Spinal cord (tissue), 10 donors: Measurements from ENCODE around the gene SPEM2. TPM values are rescaled to one million over a fixed set of nuclear protein-coding genes. Genes with fewer than 3 reads are reported as not detected.
A peak's percentile ranks its signal among the peaks of the same experiment; 100 is the strongest.

ENCODE experiments used
- DNase-seq, 6 donors: peaks; one replicate each; pipeline versions ENCODE4 v3.0.0 to v3.0.0-alpha.2; 2013 to 2015; ENCODE audit warnings: low spot score in 6 of 6, low read depth in 4 of 6
- H3K27ac ChIP-seq: one replicate; pipeline ENCODE4 v1.5.1; 2013; ENCODE audit warnings: low read depth, low read length, control low read depth
- H3K27me3 ChIP-seq: one replicate; pipeline ENCODE4 v1.6.1; 2013; ENCODE audit warnings: low read length; ENCODE audit not compliant: control insufficient read depth, insufficient read depth
- H3K36me3 ChIP-seq: one replicate; pipeline ENCODE4 v1.6.1; 2013; ENCODE audit warnings: low read length; ENCODE audit not compliant: control insufficient read depth, insufficient read depth
- H3K4me1 ChIP-seq: one replicate; pipeline ENCODE4 v1.6.1; 2013; ENCODE audit warnings: low read length; ENCODE audit not compliant: control insufficient read depth, insufficient read depth
- H3K4me3 ChIP-seq: one replicate; pipeline ENCODE4 v1.5.1; 2013; ENCODE audit warnings: low read depth, low read length, control low read depth
- H3K9me3 ChIP-seq: one replicate; pipeline ENCODE4 v1.6.1; 2013; ENCODE audit warnings: low read length; ENCODE audit not compliant: control insufficient read depth, insufficient read depth
- WGBS: methylation state at CpG from one replicate; pipeline ENCODE4 v1.1.5; 2013; ENCODE audit warnings: missing lambda C conversion rate; ENCODE audit not compliant: insufficient coverage; 5-methylcytosine and 5-hydroxymethylcytosine counted together
- polyA plus RNA-seq, 2 donors: library from polyadenylated mRNA; unstranded; fragments of 120-200 nt; gene quantifications; one replicate each; pipeline ENCODE4 v1.2.1, GENCODE V29; 2013; ENCODE audit not compliant: insufficient read length in 2 of 2
- total RNA-seq, 2 donors: library from RNA; depleted of rRNA in 1 of 2; stranded (reverse); fragments of 120-200 nt in 1 of 2; fragments of >200 nt in 1 of 2; gene quantifications; one replicate each; pipeline versions ENCODE4 v1.2.3 to v1.2.4, GENCODE V29; 2013 to 2014
- donor health status: healthy.

The SPEM2 gene
- total and polyA plus RNA-seq, 4 donors: 0.23 to 0.67 TPM; not detected in 2

DNA sequence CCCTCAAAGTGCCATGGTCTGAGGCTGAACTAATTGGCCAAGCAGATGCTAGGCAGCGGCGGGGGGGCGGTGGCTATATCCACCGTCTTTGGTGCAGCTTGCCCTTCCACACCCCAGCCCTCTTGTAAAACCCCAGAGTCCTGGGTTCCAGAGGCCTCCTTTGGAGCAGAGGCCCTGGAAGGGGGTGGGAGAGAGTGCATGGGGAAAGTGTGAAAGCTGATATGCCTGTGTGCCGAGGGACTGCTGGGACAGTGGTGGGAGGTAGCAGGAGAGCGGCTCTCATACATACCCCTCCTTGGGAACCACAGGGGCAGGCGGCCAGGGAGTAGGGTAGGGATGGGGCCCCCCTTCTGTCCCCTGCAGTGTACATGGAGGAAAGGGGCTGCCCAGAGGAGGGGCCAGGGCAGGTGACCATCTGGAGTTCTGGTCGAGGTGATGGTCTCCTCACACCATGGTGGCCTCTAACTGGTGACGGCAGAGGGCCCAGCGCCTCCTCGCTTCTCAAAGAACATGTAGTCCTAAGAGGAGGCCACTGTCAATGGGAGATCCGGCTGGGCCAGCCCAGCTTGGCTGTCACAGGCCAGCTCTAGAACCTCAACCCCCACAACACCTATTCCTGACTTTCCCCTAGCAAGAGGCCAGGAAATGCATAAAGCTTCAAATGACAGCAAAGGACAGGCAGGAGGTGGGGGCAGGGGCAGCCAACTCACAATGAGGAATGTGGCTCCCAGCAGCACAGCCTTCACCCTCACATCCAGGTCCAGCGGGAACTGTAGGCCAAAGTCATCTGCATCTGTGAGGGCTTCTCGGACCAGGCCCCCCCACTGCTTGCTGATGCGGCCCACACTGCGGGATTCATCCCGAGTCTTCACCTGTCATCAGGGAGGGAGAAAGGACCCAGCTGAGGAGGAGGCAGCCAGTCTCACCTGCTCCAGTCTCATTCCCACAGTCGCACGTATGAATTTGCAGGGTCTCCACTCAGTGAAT lies 35.2 kb upstream of the SPEM2 start:
- no peak overlapping the region for H3K27ac ChIP-seq
- no peaks in the 10 kb centered on the region for H3K27me3 ChIP-seq
- H3K4me1 ChIP-seq: peaks cover 17% of the 10 kb centered on the region

GRCh38 chr17:7391307-7391706 lies 34.1 kb upstream of the SPEM2 start:
- no peaks in the 10 kb centered on the region for H3K27me3 ChIP-seq
- 83% methylated on average over 2 of the region's 2 CpGs for WGBS
- H3K36me3 ChIP-seq: peaks cover 60% of the 10 kb centered on the region
- peaks cover 18% of the 10 kb centered on the region for H3K4me1 ChIP-seq
- no peak for DNase-seq
- H3K9me3 ChIP-seq: no peaks in the 10 kb centered on the region
- H3K27ac ChIP-seq: no peak overlapping the region
- H3K4me3 ChIP-seq: no peak overlapping the region

More for the DNA sequence above, 35.2 kb upstream of the SPEM2 start:
- H3K4me3 ChIP-seq: no peak overlapping the region
- no peaks in the 10 kb centered on the region for H3K9me3 ChIP-seq
- 79% methylated on average over 11 of the region's 19 CpGs for WGBS
- no peak for DNase-seq
- H3K36me3 ChIP-seq: peaks cover 62% of the 10 kb centered on the region

- no peaks in the 10 kb centered on the region for H3K27me3 ChIP-seq
- peak in 2 of 6 donors; percentile 32 to 47 for DNase-seq
- peak overlapping the region; percentile 77 for H3K4me3 ChIP-seq
- H3K9me3 ChIP-seq: no peaks in the 10 kb centered on the region
- 47% methylated on average over 34 of the region's 42 CpGs for whole genome bisulfite sequencing
- H3K36me3 ChIP-seq: peaks cover 48% of the 10 kb centered on the region
- H3K4me1 ChIP-seq: peaks cover 18% of the 10 kb centered on the region
- no peak overlapping the region for H3K27ac ChIP-seq
These were observed 32.5 kb upstream of the SPEM2 start for GRCh38 chr17:7392696-7393612.

DNA sequence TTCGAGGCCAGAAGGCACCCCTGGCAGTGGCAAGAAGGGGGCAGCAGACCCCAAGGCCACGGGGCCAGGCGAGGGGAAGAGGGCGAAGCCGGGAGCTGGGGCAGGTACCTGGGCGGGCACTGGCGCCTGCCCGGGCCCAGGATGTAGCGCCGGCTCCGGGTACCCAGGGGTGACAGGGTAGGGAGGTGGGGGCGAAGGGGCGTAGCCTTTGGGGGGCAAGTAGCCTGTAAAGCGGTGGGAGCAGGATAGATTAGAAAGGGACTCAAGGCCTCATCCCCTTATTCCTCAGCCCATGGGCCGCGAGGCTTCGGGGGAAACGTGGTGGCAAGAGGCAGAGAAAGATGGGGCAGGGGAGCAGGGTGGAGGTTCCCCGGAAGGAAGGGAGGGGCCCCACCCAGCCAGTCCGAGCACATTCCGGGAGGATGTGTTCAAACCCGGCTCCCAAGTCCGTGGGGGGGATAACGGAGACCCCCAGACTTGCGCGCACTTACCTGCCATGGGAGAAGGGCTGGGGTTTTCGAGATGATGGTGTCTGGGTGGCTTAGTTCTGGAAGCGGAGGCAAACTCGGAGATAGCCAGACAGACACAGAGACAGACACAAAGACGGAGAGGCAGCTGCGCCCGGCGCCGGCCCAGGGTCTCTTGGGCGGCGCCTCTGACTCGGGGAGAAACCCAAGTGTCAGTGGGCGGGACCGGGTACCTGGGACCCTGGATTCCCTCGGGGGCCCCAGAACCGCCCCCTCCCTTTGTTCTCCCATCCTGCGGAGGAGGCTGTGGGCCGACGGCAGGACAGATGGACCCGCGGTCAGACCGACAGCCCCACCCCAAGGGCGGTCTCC lies 31.6 kb upstream of the SPEM2 start:
- H3K36me3 ChIP-seq: peaks cover 39% of the 10 kb centered on the region
- H3K27me3 ChIP-seq: no peaks in the 10 kb centered on the region
- H3K9me3 ChIP-seq: no peaks in the 10 kb centered on the region
- WGBS: 2% methylated on average over 43 of the region's 48 CpGs
- peak overlapping the region; percentile 77 for H3K4me3 ChIP-seq
- H3K27ac ChIP-seq: peak overlapping the region; percentile 87
- peaks cover 18% of the 10 kb centered on the region for H3K4me1 ChIP-seq
- no peak for DNase-seq

DNA sequence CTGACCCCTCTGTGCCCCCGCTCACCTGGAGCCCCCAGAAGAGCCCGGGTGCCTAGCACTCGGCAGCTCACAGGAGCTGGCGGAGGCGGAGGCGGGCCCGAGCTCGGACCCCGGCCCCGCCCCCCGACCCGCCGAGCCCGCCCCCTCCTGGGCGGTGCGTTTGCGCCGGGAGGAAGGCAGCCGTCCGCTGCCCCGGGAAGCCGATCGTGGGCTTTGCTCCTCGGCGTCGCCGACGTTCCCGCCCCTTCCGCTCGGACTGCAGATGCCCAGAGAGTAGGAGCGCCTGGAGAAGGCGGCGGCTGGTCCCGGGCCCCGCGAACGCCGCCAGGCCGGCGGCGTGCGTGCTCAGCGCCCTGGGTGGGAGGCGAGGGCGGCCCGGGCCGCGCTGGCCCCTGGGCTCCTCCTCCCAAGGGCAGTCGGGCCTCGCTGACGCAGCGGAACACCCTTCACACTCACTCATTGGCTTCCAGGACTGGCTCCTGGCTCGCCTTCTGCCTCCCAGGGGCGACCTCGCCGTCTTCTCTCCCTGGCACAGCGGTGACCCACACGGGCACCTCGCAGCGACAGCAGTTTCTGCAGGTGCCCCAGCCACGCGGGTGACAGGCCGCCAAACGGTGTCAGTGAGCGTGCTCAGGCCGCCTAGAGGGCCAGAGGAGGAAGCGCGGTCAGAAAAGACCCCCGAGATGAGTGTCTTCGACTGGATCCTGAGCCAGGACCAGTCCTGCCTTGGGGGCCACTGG lies 30.8 kb upstream of the SPEM2 start, which contains the start of gene PLSCR3:
TSS of gene PLSCR3 (minus strand) at position 74 of the 740 bp plus-strand sequence. CDS start 415 bp downstream, outside the sequence.
- under 1% methylated on average over 71 of the region's 71 CpGs for WGBS
- peak within 1 kb of the TSS; percentile 87 for H3K27ac ChIP-seq
- peaks cover 18% of the 10 kb centered on the region for H3K4me1 ChIP-seq
- peak within 1 kb of the TSS; percentile 77 for H3K4me3 ChIP-seq
- H3K9me3 ChIP-seq: no peaks in the 10 kb centered on the region
- H3K36me3 ChIP-seq: peaks cover 31% of the 10 kb centered on the region
- peak in 4 of 6 donors; percentile 67 to 94 (median 82) for DNase-seq
- H3K27me3 ChIP-seq: no peaks in the 10 kb centered on the region

DNA sequence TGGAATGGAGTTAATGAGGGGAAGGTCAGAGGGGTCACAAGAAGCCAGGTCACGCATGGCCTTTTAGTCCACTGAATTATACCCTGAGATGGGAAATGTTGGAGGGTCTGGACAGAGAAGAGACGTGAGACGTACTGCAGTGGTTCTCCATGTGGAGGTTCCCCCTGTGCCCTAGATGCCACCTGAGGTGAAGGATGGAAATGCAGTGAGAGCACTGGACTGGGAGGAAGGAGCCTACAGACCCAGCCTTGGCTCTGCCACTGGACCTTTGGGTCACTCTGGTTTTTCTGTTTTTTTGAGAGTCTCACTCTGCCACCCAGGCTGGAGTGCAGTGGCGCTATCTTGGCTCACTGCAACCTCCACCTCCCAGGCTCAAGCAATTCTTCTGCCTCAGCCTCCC lies 29.3 kb upstream of the SPEM2 start:
- Histone ChIP-seq H3K36me3 (peaks cover 20% of the 10 kb centered on the region), H3K4me1 (peaks cover 18% of the 10 kb centered on the region), H3K9me3 (no peaks in the 10 kb centered on the region), H3K4me3 (no peak overlapping the region), H3K27me3 (no peaks in the 10 kb centered on the region), H3K27ac (no peak overlapping the region)
- 88% methylated on average over 4 of the region's 4 CpGs for WGBS
- DNase-seq: no peak

DNA sequence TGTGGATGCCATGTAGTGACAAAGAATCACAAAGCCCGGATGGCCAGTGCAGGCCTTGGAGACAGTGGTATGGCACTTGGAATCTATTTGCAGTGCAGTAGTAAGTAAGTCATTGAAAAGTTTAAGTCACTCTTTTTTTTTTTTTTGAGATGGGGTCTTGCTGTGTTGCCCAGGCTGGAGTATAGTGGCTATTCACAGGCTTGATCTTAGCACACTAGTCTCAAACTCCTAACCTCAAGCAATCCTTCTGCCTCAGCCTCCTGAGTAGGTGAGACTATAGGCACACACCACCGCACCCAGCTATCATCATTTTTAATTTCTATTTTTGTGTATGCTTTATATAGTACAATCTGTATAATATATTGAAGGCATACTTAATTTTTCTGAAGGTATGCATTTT lies 26.8 kb upstream of the SPEM2 start:
- 71% methylated on average over 1 of the region's 2 CpGs for WGBS

GRCh38 chr17:7403043-7403726 lies 22.2 kb upstream of the SPEM2 start:
- peak overlapping the region; percentile 72 for H3K4me3 ChIP-seq
- H3K4me1 ChIP-seq: peaks cover 38% of the 10 kb centered on the region
- WGBS: 9% methylated on average over 16 of the region's 16 CpGs
- DNase-seq: no peak
- no peaks in the 10 kb centered on the region for H3K27me3 ChIP-seq
- H3K36me3 ChIP-seq: peaks cover 8% of the 10 kb centered on the region
- no peaks in the 10 kb centered on the region for H3K9me3 ChIP-seq
- peak overlapping the region; percentile 94 for H3K27ac ChIP-seq

More for the DNA sequence above, 26.8 kb upstream of the SPEM2 start:
- H3K4me3 ChIP-seq: no peak overlapping the region
- H3K4me1 ChIP-seq: peaks cover 22% of the 10 kb centered on the region
- no peaks in the 10 kb centered on the region for H3K36me3 ChIP-seq
- no peaks in the 10 kb centered on the region for H3K9me3 ChIP-seq
- no peak overlapping the region for H3K27ac ChIP-seq
- DNase-seq: no peak
- no peaks in the 10 kb centered on the region for H3K27me3 ChIP-seq
